H1 (cell line): ENCODE results near the gene GRIPAP1. TPM values are rescaled to one million over a fixed set of nuclear protein-coding genes. Genes with fewer than 3 reads are reported as not detected.

Source experiments
- CBX5 ChIP-seq: fragments of 300-800, 300-1000 bp; sonication (generic); IDR thresholded peaks from 2 replicates; pipeline ENCODE4 v1.7.1; 2016; ENCODE audit warnings: antibody characterized with exemption, low read length, low read depth
- EGR1 ChIP-seq: IDR thresholded peaks from 2 replicates; pipeline ENCODE4 v1.6.1; 2011; ENCODE audit warnings: low read depth, low read length, borderline replicate concordance
- JUND ChIP-seq: IDR thresholded peaks from 2 replicates; pipeline ENCODE4 v1.6.1; 2011; ENCODE audit warnings: mild to moderate bottlenecking, improper control_type of control experiment, low read length
- TCF12 ChIP-seq: IDR thresholded peaks from 2 replicates; pipeline ENCODE4 v1.6.1; 2011; ENCODE audit warnings: low read depth, mild to moderate bottlenecking, low read length
- polyA plus RNA-seq, 7 experiments: library from polyadenylated mRNA; depleted of rRNA in 3 of 7; stranded (reverse) in 5 of 7; unstranded in 2 of 7; fragments of >200 nt in 5 of 7; fragments of 200-250 nt in 2 of 7; gene quantifications; 1 replicate in 5 of 7; 2 replicates in 1 of 7; 4 replicates in 1 of 7; pipeline versions ENCODE4 v1.2.1 to v1.2.3, GENCODE V29; 2011 to 2013; ENCODE audit warnings: missing spikeins in 2 of 7, mixed read lengths in 2 of 7
- total RNA-seq: library from RNA; stranded (reverse); fragmentation: NEBNext Ultra II Directional; extraction: Animal tissue kit (Norgen Biotek cat#: 25700); gene quantifications from 2 replicates; pipeline ENCODE4 v1.2.1, GENCODE V29; 2021

The GRIPAP1 gene
- total and polyA plus RNA-seq, 2 of the 8 experiments (the other 6 are each of a cell fraction or from before 2014, with no cell fraction given): 21.6 to 55.9 TPM

DNA sequence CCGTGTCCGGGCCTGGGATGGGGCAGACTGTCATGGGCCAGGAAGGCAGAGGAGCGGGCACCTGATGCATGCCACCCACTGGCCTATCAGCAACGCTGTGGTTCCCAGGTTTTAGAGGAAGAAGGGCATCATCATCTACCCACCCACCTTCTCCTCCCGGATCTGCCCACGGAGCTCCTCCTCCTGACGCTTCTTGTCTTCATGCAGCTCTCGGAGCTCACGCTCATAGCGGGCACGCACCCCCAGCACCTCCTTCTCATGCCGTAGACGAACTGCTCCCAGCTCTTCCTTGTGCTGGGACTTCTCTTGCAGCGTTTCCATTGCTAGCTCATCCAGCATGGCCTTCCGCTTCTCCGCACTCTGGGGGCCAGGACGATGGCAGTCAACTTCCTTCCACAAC, 19.0 kb downstream of the GRIPAP1 start (continued):
- TF ChIP-seq CBX5 (no peak), TCF12 (no peak), EGR1 (no peak), JUND (no peak)
- TF ChIP-seq, all 59 proteins: peak for 0
